Activated CD4-positive, alpha-beta T cell treated with anti-CD3 and anti-CD28 coated beads, Interleukin-2, amount 50 U/mL, for 1 hour (primary cell): ENCODE results near the gene MAB21L2.

Experiments used
- DNase-seq: peaks from one replicate; pipeline ENCODE4 v3.0.0-alpha.2; 2020

Gene MAB21L2

GRCh38 chr4:150625033-150625432, 43.1 kb downstream of the MAB21L2 start:
- DNase-seq, result no peak

GRCh38 chr4:150628073-150628472, 46.1 kb downstream of the MAB21L2 start:
- no peak for DNase-seq

- no peak for DNase-seq
Observed at GRCh38 chr4:150632639-150633038, 50.7 kb downstream of the MAB21L2 start.
